ENCODE data around the gene MYT1.

- no peak for TF ChIP-seq CTCF (IDR thresholded peaks at IDR 0.05)
- TF ChIP-seq POLR2A (IDR thresholded peaks at IDR 0.05): no peak
Observed at GRCh38 chr20:64244870-64245603, 80.8 kb downstream of the MYT1 start.

All from breast epithelium (tissue), 3 donors.